Keratinocyte (primary cell): ENCODE data around the gene SUSD3. TPM values are rescaled to one million over a fixed set of nuclear protein-coding genes. Genes with fewer than 3 reads are reported as not detected.

Experiments used
- DNase-seq: peaks from one replicate; pipeline ENCODE4 v3.0.0-alpha.2; 2011; ENCODE audit warnings: low read depth, missing footprints, low spot score
- FAIRE-seq: peaks from 2 replicates; lab custom pipeline; 2011; peaks lifted over from hg19 to GRCh38; lab: Jason Lieb, UNC
- H2AFZ ChIP-seq: 2 replicates; pipeline ENCODE4 v1.6.0; 2012; ENCODE audit warnings: low read length, control low read depth, inconsistent platforms; ENCODE audit not compliant: control insufficient read depth
- H3K27ac ChIP-seq: 2 replicates; pipeline ENCODE4 v1.5.1; 2011; ENCODE audit warnings: low read length; ENCODE audit not compliant: control insufficient read depth, insufficient read depth
- H3K27me3 ChIP-seq: 3 replicates; pipeline ENCODE4 v1.6.0; 2011; ENCODE audit warnings: low read length; ENCODE audit not compliant: control insufficient read depth, insufficient read depth; ENCODE audit errors: extremely low read depth
- H3K36me3 ChIP-seq, 2 experiments: 2 replicates in 1 of 2; 3 replicates in 1 of 2; pipeline ENCODE4 v1.5.1; 2011; ENCODE audit warnings: low read length in 2 of 2, mild to moderate bottlenecking in 1 of 2; ENCODE audit not compliant: control insufficient read depth in 2 of 2, insufficient read depth in 2 of 2; ENCODE audit errors: extremely low read depth in 1 of 2
- H3K4me1 ChIP-seq: 3 replicates; pipeline ENCODE4 v1.5.1; 2011; ENCODE audit warnings: low read length; ENCODE audit not compliant: control insufficient read depth, insufficient read depth; ENCODE audit errors: extremely low read depth
- H3K4me2 ChIP-seq: 3 replicates; pipeline ENCODE4 v1.6.0; 2011; ENCODE audit warnings: low read depth, low read length; ENCODE audit not compliant: control insufficient read depth, insufficient read depth; ENCODE audit errors: extremely low read depth
- H3K4me3 ChIP-seq, 3 experiments: fragments of 200-600 bp in 1 of 3; sonication (generic) in 1 of 3; 2 replicates in 2 of 3; 3 replicates in 1 of 3; pipeline ENCODE4 v1.5.1; 2011 to 2016; ENCODE audit warnings: low read length in 3 of 3, mild to moderate bottlenecking in 3 of 3, control low read depth in 2 of 3, inconsistent platforms in 1 of 3, low read depth in 1 of 3, mixed read lengths in 1 of 3, mixed run types in 1 of 3, moderate library complexity in 1 of 3; ENCODE audit not compliant: control insufficient read depth in 2 of 3, insufficient read depth in 2 of 3; ENCODE audit errors: extremely low read depth in 1 of 3
- H3K79me2 ChIP-seq: 2 replicates; pipeline ENCODE4 v1.6.0; 2012; ENCODE audit warnings: low read length; ENCODE audit not compliant: control insufficient read depth, insufficient read depth
- H3K9ac ChIP-seq: 3 replicates; pipeline ENCODE4 v1.6.0; 2011; ENCODE audit warnings: low read length; ENCODE audit not compliant: control insufficient read depth, insufficient read depth; ENCODE audit errors: extremely low read depth
- H3K9me1 ChIP-seq: 3 replicates; pipeline ENCODE4 v1.6.0; 2011; ENCODE audit warnings: low read length; ENCODE audit not compliant: control insufficient read depth, insufficient read depth; ENCODE audit errors: extremely low read depth
- H3K9me3 ChIP-seq: 2 replicates; pipeline ENCODE4 v1.5.1; 2012; ENCODE audit warnings: low read depth, low read length; ENCODE audit not compliant: control insufficient read depth
- H4K20me1 ChIP-seq: 3 replicates; pipeline ENCODE4 v1.6.0; 2011; ENCODE audit warnings: low read length; ENCODE audit not compliant: control insufficient read depth, insufficient read depth; ENCODE audit errors: extremely low read depth
- CTCF ChIP-seq, 3 experiments: IDR thresholded peaks in 1 of 3; conservative IDR thresholded peaks in 1 of 3; optimal IDR thresholded peaks in 1 of 3; 2 replicates in 2 of 3; 3 replicates in 1 of 3; pipeline versions ENCODE3 to v1.5.1; 2011; ENCODE audit warnings: low read length in 3 of 3, mild to moderate bottlenecking in 3 of 3, moderate library complexity in 2 of 3, control low read depth in 1 of 3, inconsistent platforms in 1 of 3; ENCODE audit not compliant: insufficient read depth in 2 of 3; ENCODE audit errors: extremely low read depth in 1 of 3
- EZH2 ChIP-seq: IDR thresholded peaks from one replicate; pipeline ENCODE4 v1.6.1; 2012; ENCODE audit warnings: inconsistent platforms, mild to moderate bottlenecking, low read length, moderate library complexity
- dilution Hi-C: fragments of 300-500 bp; cut with MboI; formaldehyde crosslinking; loops from one replicate; pipeline ENCODE4 v1.7.0; 2020; ENCODE audit warnings: low sequenced_read_pairs; ENCODE audit not compliant: extremely low pct_ligation_motif_present
- polyA plus RNA-seq, 5 experiments: library from polyadenylated mRNA; depleted of rRNA in 3 of 5; stranded (reverse) in 3 of 5; stranded (forward) in 1 of 5; unstranded in 1 of 5; fragments of >200 nt; gene quantifications; 1 replicate in 1 of 5; 2 replicates in 3 of 5; 3 replicates in 1 of 5; pipeline versions ENCODE4 v1.2.1 to v1.2.3, GENCODE V29; 2011 to 2012; ENCODE audit warnings: missing spikeins in 2 of 5, low read depth in 1 of 5, low replicate concordance in 1 of 5

The SUSD3 gene
- polyA plus RNA-seq, 1 donor (not counting 4 experiments of a cell fraction or from before 2014, with no cell fraction given) = 0.20 TPM

DNA sequence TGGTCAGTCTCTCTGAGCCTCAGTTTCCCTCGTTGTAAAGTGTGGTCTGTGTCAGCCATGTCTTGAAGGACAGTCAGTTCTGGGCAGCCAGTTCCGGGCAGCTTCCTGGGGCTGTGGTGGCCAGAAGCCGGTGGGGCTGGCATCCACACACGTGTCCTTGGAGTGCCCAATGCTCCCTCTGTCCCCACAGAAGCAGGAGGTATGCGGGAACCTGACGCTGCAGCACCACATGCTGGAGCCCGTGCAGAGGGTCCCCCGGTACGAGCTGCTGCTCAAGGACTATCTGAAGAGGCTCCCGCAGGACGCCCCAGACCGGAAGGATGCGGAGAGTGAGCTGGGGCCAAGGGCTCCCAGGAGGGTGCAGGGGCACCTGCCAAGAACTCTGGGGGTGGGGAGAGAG, 48.4 kb upstream of the SUSD3 start:
- dilution Hi-C loops = no loop called here

DNA sequence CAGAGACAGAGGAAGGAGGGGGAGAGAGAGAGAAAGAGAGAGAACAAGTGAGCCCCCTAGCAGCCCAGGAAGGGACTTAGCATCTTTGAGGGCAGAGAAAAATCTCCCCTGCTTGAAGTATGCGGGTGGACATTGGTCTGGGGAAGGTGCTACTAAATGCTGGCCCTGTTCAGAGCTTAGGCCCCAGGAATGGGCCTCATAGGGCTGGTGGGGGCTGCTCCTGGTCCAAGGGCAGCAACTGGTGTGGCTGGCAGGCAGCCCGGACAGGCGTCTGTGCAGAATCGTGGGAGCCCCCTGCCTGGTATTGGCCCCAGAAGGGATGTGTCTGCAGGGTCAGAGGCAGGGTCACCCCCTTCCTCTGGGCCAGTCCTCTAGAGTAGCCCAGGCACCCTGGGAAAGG, 47.8 kb upstream of the SUSD3 start:
- dilution Hi-C loops = no loop called here
- Histone ChIP-seq H3K4me3 (no peak overlapping the region), H2AFZ (no peak overlapping the region), H3K4me2 (no peak overlapping the region), H3K79me2 (no peaks in the 10 kb centered on the region), H3K9me3 (no peaks in the 10 kb centered on the region), H3K36me3 (no peaks in the 10 kb centered on the region), H4K20me1 (no peaks in the 10 kb centered on the region), H3K9me1 (no peaks in the 10 kb centered on the region), H3K4me1 (no peaks in the 10 kb centered on the region), H3K9ac (no peak overlapping the region), H3K27ac (no peak overlapping the region), H3K27me3 (peaks cover 3% of the 10 kb centered on the region)
- FAIRE-seq (no peak), DNase-seq (no peak)
- TF ChIP-seq CTCF (optimal IDR thresholded peaks at IDR 0.05 in 1 of 3, IDR thresholded peaks at IDR 0.05 in 1 of 3, conservative IDR thresholded peaks at IDR 0.05 in 1 of 3; ENCODE audit: extremely low read depth in 1 of 3, insufficient read depth in 2 of 3, low read length in 3 of 3) (no peak), EZH2 (no peak)

More for the DNA sequence above, 48.4 kb upstream of the SUSD3 start:
- no peak overlapping the region for H3K4me3 ChIP-seq
- H3K9me3 ChIP-seq = no peaks in the 10 kb centered on the region
- no peaks in the 10 kb centered on the region for H4K20me1 ChIP-seq
- no peak for DNase-seq
- peaks cover 4% of the 10 kb centered on the region for H3K27me3 ChIP-seq
- H3K27ac ChIP-seq = no peak overlapping the region
- no peaks in the 10 kb centered on the region for H3K9me1 ChIP-seq
- H3K4me1 ChIP-seq = no peaks in the 10 kb centered on the region
- FAIRE-seq = no peak
- H2AFZ ChIP-seq = no peak overlapping the region
- no peak overlapping the region for H3K9ac ChIP-seq
- no peak for TF ChIP-seq CTCF (optimal IDR thresholded peaks at IDR 0.05 in 1 of 3, IDR thresholded peaks at IDR 0.05 in 1 of 3, conservative IDR thresholded peaks at IDR 0.05 in 1 of 3; ENCODE audit: extremely low read depth in 1 of 3, insufficient read depth in 2 of 3, low read length in 3 of 3)
- TF ChIP-seq EZH2 = no peak
- no peaks in the 10 kb centered on the region for H3K79me2 ChIP-seq
- H3K4me2 ChIP-seq = no peak overlapping the region
- H3K36me3 ChIP-seq = no peaks in the 10 kb centered on the region
